ENCODE results near the gene SGMS1.
A peak's percentile ranks its signal among the peaks of the same experiment; 100 is the strongest.

Gene SGMS1

GRCh38 chr10:50316174-50316573 is 307.6 kb downstream of the SGMS1 start:
- TF ChIP-seq TAF1 (IDR thresholded peaks at IDR 0.05; ENCODE audit: low read depth, low read length) (no peak), PAX5 (IDR thresholded peaks at IDR 0.05; ENCODE audit: insufficient read depth, low read length, severe bottlenecking) (no peak), POU2F2 (IDR thresholded peaks at IDR 0.05; ENCODE audit: low read depth, low read length) (no peak), SPI1 (IDR thresholded peaks at IDR 0.05; ENCODE audit: low read depth, low read length) (no peak), POLR2AphosphoS5 (IDR thresholded peaks at IDR 0.05; ENCODE audit: low read depth, low read length) (no peak), POLR2A (IDR thresholded peaks at IDR 0.05; ENCODE audit: low read depth, low read length) (no peak)
- no peak for DNase-seq (ENCODE audit: insufficient read length, low spot score)
- no peak for FAIRE-seq

- DNase-seq (ENCODE audit: insufficient read length, low spot score) (no peak), FAIRE-seq (no peak)
- no peak for TF ChIP-seq POLR2AphosphoS5 (IDR thresholded peaks at IDR 0.05; ENCODE audit: low read depth, low read length)
These were observed 308.3 kb downstream of the SGMS1 start for GRCh38 chr10:50315424-50315823.

- FAIRE-seq (no peak), DNase-seq (ENCODE audit: insufficient read length, low spot score) (no peak)
- no peak for TF ChIP-seq POU2F2 (IDR thresholded peaks at IDR 0.05; ENCODE audit: low read depth, low read length)
- TF ChIP-seq POLR2AphosphoS5 (IDR thresholded peaks at IDR 0.05; ENCODE audit: low read depth, low read length) = no peak
- no peak for TF ChIP-seq SPI1 (IDR thresholded peaks at IDR 0.05; ENCODE audit: low read depth, low read length)
- TF ChIP-seq PAX5 (IDR thresholded peaks at IDR 0.05; ENCODE audit: insufficient read depth, low read length, severe bottlenecking) = no peak
- no peak for TF ChIP-seq TAF1 (IDR thresholded peaks at IDR 0.05; ENCODE audit: low read depth, low read length)
- TF ChIP-seq POLR2A (IDR thresholded peaks at IDR 0.05; ENCODE audit: low read depth, low read length) = no peak
These were observed 309.3 kb downstream of the SGMS1 start for GRCh38 chr10:50314169-50315071.

GRCh38 chr10:50312464-50313437 is 311.0 kb downstream of the SGMS1 start:
- DNase-seq (ENCODE audit: insufficient read length, low spot score) (no peak), FAIRE-seq (no peak)
- no peak for TF ChIP-seq PAX5 (IDR thresholded peaks at IDR 0.05; ENCODE audit: insufficient read depth, low read length, severe bottlenecking)
- TF ChIP-seq TAF1 (IDR thresholded peaks at IDR 0.05; ENCODE audit: low read depth, low read length) = no peak
- TF ChIP-seq POLR2A (IDR thresholded peaks at IDR 0.05; ENCODE audit: low read depth, low read length) = no peak
- no peak for TF ChIP-seq POLR2AphosphoS5 (IDR thresholded peaks at IDR 0.05; ENCODE audit: low read depth, low read length)

GRCh38 chr10:50310560-50311174 is 313.1 kb downstream of the SGMS1 start:
- TF ChIP-seq POLR2AphosphoS5 (IDR thresholded peaks at IDR 0.05; ENCODE audit: low read depth, low read length) (no peak), PAX5 (IDR thresholded peaks at IDR 0.05; ENCODE audit: insufficient read depth, low read length, severe bottlenecking) (no peak), TAF1 (IDR thresholded peaks at IDR 0.05; ENCODE audit: low read depth, low read length) (no peak), POU2F2 (IDR thresholded peaks at IDR 0.05; ENCODE audit: low read depth, low read length) (no peak), POLR2A (IDR thresholded peaks at IDR 0.05; ENCODE audit: low read depth, low read length) (no peak), SPI1 (IDR thresholded peaks at IDR 0.05; ENCODE audit: low read depth, low read length) (no peak)
- FAIRE-seq (peak; percentile 33), DNase-seq (ENCODE audit: insufficient read length, low spot score) (no peak)

- FAIRE-seq (no peak), DNase-seq (ENCODE audit: insufficient read length, low spot score) (no peak)
- TF ChIP-seq POLR2AphosphoS5 (IDR thresholded peaks at IDR 0.05; ENCODE audit: low read depth, low read length) (no peak), TAF1 (IDR thresholded peaks at IDR 0.05; ENCODE audit: low read depth, low read length) (no peak), POU2F2 (IDR thresholded peaks at IDR 0.05; ENCODE audit: low read depth, low read length) (no peak), PAX5 (IDR thresholded peaks at IDR 0.05; ENCODE audit: insufficient read depth, low read length, severe bottlenecking) (no peak), SPI1 (IDR thresholded peaks at IDR 0.05; ENCODE audit: low read depth, low read length) (no peak), POLR2A (IDR thresholded peaks at IDR 0.05; ENCODE audit: low read depth, low read length) (no peak)
These were observed 314.4 kb downstream of the SGMS1 start for GRCh38 chr10:50309342-50309741.

- TF ChIP-seq POLR2AphosphoS5 (IDR thresholded peaks at IDR 0.05; ENCODE audit: low read depth, low read length) (no peak), PAX5 (IDR thresholded peaks at IDR 0.05; ENCODE audit: insufficient read depth, low read length, severe bottlenecking) (no peak), SPI1 (IDR thresholded peaks at IDR 0.05; ENCODE audit: low read depth, low read length) (no peak), POU2F2 (IDR thresholded peaks at IDR 0.05; ENCODE audit: low read depth, low read length) (no peak), TAF1 (IDR thresholded peaks at IDR 0.05; ENCODE audit: low read depth, low read length) (no peak), POLR2A (IDR thresholded peaks at IDR 0.05; ENCODE audit: low read depth, low read length) (no peak)
- no peak for DNase-seq (ENCODE audit: insufficient read length, low spot score)
- FAIRE-seq = no peak
These were observed 319.1 kb downstream of the SGMS1 start for GRCh38 chr10:50304660-50305059.

- DNase-seq (ENCODE audit: insufficient read length, low spot score) (no peak), FAIRE-seq (peak; percentile 41)
- TF ChIP-seq SPI1 (IDR thresholded peaks at IDR 0.05; ENCODE audit: low read depth, low read length) (peak; percentile 47), POLR2A (IDR thresholded peaks at IDR 0.05; ENCODE audit: low read depth, low read length) (no peak)
These were observed 323.6 kb downstream of the SGMS1 start for GRCh38 chr10:50299948-50300669.

- DNase-seq (ENCODE audit: insufficient read length, low spot score) = no peak
- no peak for FAIRE-seq
- TF ChIP-seq PAX5 (IDR thresholded peaks at IDR 0.05; ENCODE audit: insufficient read depth, low read length, severe bottlenecking) (no peak), POU2F2 (IDR thresholded peaks at IDR 0.05; ENCODE audit: low read depth, low read length) (no peak), POLR2AphosphoS5 (IDR thresholded peaks at IDR 0.05; ENCODE audit: low read depth, low read length) (no peak), SPI1 (IDR thresholded peaks at IDR 0.05; ENCODE audit: low read depth, low read length) (no peak), TAF1 (IDR thresholded peaks at IDR 0.05; ENCODE audit: low read depth, low read length) (no peak), POLR2A (IDR thresholded peaks at IDR 0.05; ENCODE audit: low read depth, low read length) (no peak)
These were observed 328.4 kb downstream of the SGMS1 start for GRCh38 chr10:50295367-50295766.

Data from GM12891 (cell line).